ENCODE measurements around the gene KDM3B. TPM values are rescaled to one million over a fixed set of nuclear protein-coding genes. Genes with fewer than 3 reads are reported as not detected.

KDM3B gene
- total and polyA plus RNA-seq, 2 donors, result 40.0 to 43.2 TPM

GRCh38 chr5:138340008-138340407, 12.5 kb upstream of the KDM3B start:
- Histone ChIP-seq H3K27me3 (ENCODE audit: control insufficient read depth in 2 of 2, insufficient read depth in 1 of 2, low read length in 1 of 2) (no peaks in the 10 kb centered on the region), H3K9me3 (ENCODE audit: control insufficient read depth in 2 of 2, insufficient read depth in 1 of 2, low read length in 1 of 2) (peaks cover 0 to 4% of the 10 kb centered on the region in 2 donors), H3K4me1 (ENCODE audit: control insufficient read depth in 2 of 2, insufficient read depth in 2 of 2, low read length in 2 of 2) (peaks cover 26 to 42% of the 10 kb centered on the region in 2 donors), H3K4me3 (ENCODE audit: low read length in 2 of 2) (peak overlapping the region; percentile 72 to 75), H3K27ac (ENCODE audit: low read depth in 1 of 2, low read length in 1 of 2) (peak overlapping the region in 1 of 2 donors; percentile 43), H3K36me3 (ENCODE audit: control insufficient read depth in 2 of 2, insufficient read depth in 2 of 2, low read length in 1 of 2) (peaks cover 22 to 34% of the 10 kb centered on the region in 2 donors)
- no peak for DNase-seq (ENCODE audit: low read depth in 6 of 9, low spot score in 9 of 9)
- WGBS, result 94% methylated on average over 3 of the region's 3 CpGs

- Histone ChIP-seq H3K27me3 (ENCODE audit: control insufficient read depth in 2 of 2, insufficient read depth in 1 of 2, low read length in 1 of 2) (no peaks in the 10 kb centered on the region), H3K36me3 (ENCODE audit: control insufficient read depth in 2 of 2, insufficient read depth in 2 of 2, low read length in 1 of 2) (peaks cover 66 to 81% of the 10 kb centered on the region in 2 donors), H3K4me3 (ENCODE audit: low read length in 2 of 2) (no peak overlapping the region), H3K4me1 (ENCODE audit: control insufficient read depth in 2 of 2, insufficient read depth in 2 of 2, low read length in 2 of 2) (peaks cover 3% of the 10 kb centered on the region in 2 donors), H3K27ac (ENCODE audit: low read depth in 1 of 2, low read length in 1 of 2) (no peak overlapping the region), H3K9me3 (ENCODE audit: control insufficient read depth in 2 of 2, insufficient read depth in 1 of 2, low read length in 1 of 2) (no peaks in the 10 kb centered on the region)
- 98% methylated on average over 32 of the region's 32 CpGs for WGBS
- DNase-seq (ENCODE audit: low read depth in 6 of 9, low spot score in 9 of 9), result no peak
Observed at GRCh38 chr5:138344887-138345622, 7.4 kb upstream of the KDM3B start.

GRCh38 chr5:138346889-138347288, 5.6 kb upstream of the KDM3B start:
- Histone ChIP-seq H3K36me3 (ENCODE audit: control insufficient read depth in 2 of 2, insufficient read depth in 2 of 2, low read length in 1 of 2) (peaks cover 60 to 72% of the 10 kb centered on the region in 2 donors), H3K27me3 (ENCODE audit: control insufficient read depth in 2 of 2, insufficient read depth in 1 of 2, low read length in 1 of 2) (no peaks in the 10 kb centered on the region), H3K9me3 (ENCODE audit: control insufficient read depth in 2 of 2, insufficient read depth in 1 of 2, low read length in 1 of 2) (no peaks in the 10 kb centered on the region), H3K4me1 (ENCODE audit: control insufficient read depth in 2 of 2, insufficient read depth in 2 of 2, low read length in 2 of 2) (peaks cover 0 to 4% of the 10 kb centered on the region in 2 donors), H3K27ac (ENCODE audit: low read depth in 1 of 2, low read length in 1 of 2) (no peak overlapping the region), H3K4me3 (ENCODE audit: low read length in 2 of 2) (no peak overlapping the region)
- no peak for DNase-seq (ENCODE audit: low read depth in 6 of 9, low spot score in 9 of 9)
- WGBS, result 98% methylated on average over 14 of the region's 14 CpGs

- Histone ChIP-seq H3K36me3 (ENCODE audit: control insufficient read depth in 2 of 2, insufficient read depth in 2 of 2, low read length in 1 of 2) (peaks cover 45 to 47% of the 10 kb centered on the region in 2 donors), H3K27me3 (ENCODE audit: control insufficient read depth in 2 of 2, insufficient read depth in 1 of 2, low read length in 1 of 2) (no peaks in the 10 kb centered on the region), H3K27ac (ENCODE audit: low read depth in 1 of 2, low read length in 1 of 2) (peak overlapping the region; percentile 8 to 70), H3K9me3 (ENCODE audit: control insufficient read depth in 2 of 2, insufficient read depth in 1 of 2, low read length in 1 of 2) (peaks cover 2 to 4% of the 10 kb centered on the region in 2 donors), H3K4me1 (ENCODE audit: control insufficient read depth in 2 of 2, insufficient read depth in 2 of 2, low read length in 2 of 2) (peaks cover 7 to 13% of the 10 kb centered on the region in 2 donors), H3K4me3 (ENCODE audit: low read length in 2 of 2) (no peak overlapping the region)
- no peak for DNase-seq (ENCODE audit: low read depth in 6 of 9, low spot score in 9 of 9)
- 85% methylated on average over 1 of the region's 1 CpG for WGBS
Observed at GRCh38 chr5:138349852-138350562, 2.5 kb upstream of the KDM3B start.

GRCh38 chr5:138350563-138350890, 2.0 kb upstream of the KDM3B start:
- Histone ChIP-seq H3K4me3 (ENCODE audit: low read length in 2 of 2) (no peak overlapping the region), H3K9me3 (ENCODE audit: control insufficient read depth in 2 of 2, insufficient read depth in 1 of 2, low read length in 1 of 2) (peaks cover 2 to 4% of the 10 kb centered on the region in 2 donors), H3K27me3 (ENCODE audit: control insufficient read depth in 2 of 2, insufficient read depth in 1 of 2, low read length in 1 of 2) (no peaks in the 10 kb centered on the region), H3K36me3 (ENCODE audit: control insufficient read depth in 2 of 2, insufficient read depth in 2 of 2, low read length in 1 of 2) (peaks cover 39 to 42% of the 10 kb centered on the region in 2 donors), H3K27ac (ENCODE audit: low read depth in 1 of 2, low read length in 1 of 2) (peak overlapping the region; percentile 8 to 70), H3K4me1 (ENCODE audit: control insufficient read depth in 2 of 2, insufficient read depth in 2 of 2, low read length in 2 of 2) (peaks cover 11 to 13% of the 10 kb centered on the region in 2 donors)
- DNase-seq (ENCODE audit: low read depth in 6 of 9, low spot score in 9 of 9), result no peak

- H3K27ac ChIP-seq (ENCODE audit: low read depth in 1 of 2, low read length in 1 of 2), result no peak overlapping the region
- WGBS, result 100% methylated on average over 1 of the region's 1 CpG
- peaks cover 11 to 13% of the 10 kb centered on the region in 2 donors for H3K4me1 ChIP-seq (ENCODE audit: control insufficient read depth in 2 of 2, insufficient read depth in 2 of 2, low read length in 2 of 2)
Observed at GRCh38 chr5:138351056-138351455, 1.4 kb upstream of the KDM3B start.

GRCh38 chr5:138351517-138351916, 968 bp upstream of the KDM3B start:
- H3K9me3 ChIP-seq (ENCODE audit: control insufficient read depth in 2 of 2, insufficient read depth in 1 of 2, low read length in 1 of 2), result peaks cover 2 to 4% of the 10 kb centered on the region in 2 donors
- no peak overlapping the region for H3K4me3 ChIP-seq (ENCODE audit: low read length in 2 of 2)
- peaks cover 30 to 32% of the 10 kb centered on the region in 2 donors for H3K36me3 ChIP-seq (ENCODE audit: control insufficient read depth in 2 of 2, insufficient read depth in 2 of 2, low read length in 1 of 2)
- no peak overlapping the region for H3K27ac ChIP-seq (ENCODE audit: low read depth in 1 of 2, low read length in 1 of 2)
- H3K4me1 ChIP-seq (ENCODE audit: control insufficient read depth in 2 of 2, insufficient read depth in 2 of 2, low read length in 2 of 2), result peaks cover 11 to 13% of the 10 kb centered on the region in 2 donors
- no peak for DNase-seq (ENCODE audit: low read depth in 6 of 9, low spot score in 9 of 9)
- H3K27me3 ChIP-seq (ENCODE audit: control insufficient read depth in 2 of 2, insufficient read depth in 1 of 2, low read length in 1 of 2), result no peaks in the 10 kb centered on the region

More at GRCh38 chr5:138351056-138351455, 1.4 kb upstream of the KDM3B start:
- Histone ChIP-seq H3K4me3 (ENCODE audit: low read length in 2 of 2) (no peak overlapping the region), H3K27me3 (ENCODE audit: control insufficient read depth in 2 of 2, insufficient read depth in 1 of 2, low read length in 1 of 2) (no peaks in the 10 kb centered on the region), H3K36me3 (ENCODE audit: control insufficient read depth in 2 of 2, insufficient read depth in 2 of 2, low read length in 1 of 2) (peaks cover 34 to 37% of the 10 kb centered on the region in 2 donors), H3K9me3 (ENCODE audit: control insufficient read depth in 2 of 2, insufficient read depth in 1 of 2, low read length in 1 of 2) (peaks cover 2 to 4% of the 10 kb centered on the region in 2 donors)
- DNase-seq (ENCODE audit: low read depth in 6 of 9, low spot score in 9 of 9), result no peak

- Histone ChIP-seq H3K27me3 (ENCODE audit: control insufficient read depth in 2 of 2, insufficient read depth in 1 of 2, low read length in 1 of 2) (no peaks in the 10 kb centered on the region), H3K27ac (ENCODE audit: low read depth in 1 of 2, low read length in 1 of 2) (peak overlapping the region; percentile 97 to 99), H3K36me3 (ENCODE audit: control insufficient read depth in 2 of 2, insufficient read depth in 2 of 2, low read length in 1 of 2) (peaks cover 18 to 20% of the 10 kb centered on the region in 2 donors), H3K4me1 (ENCODE audit: control insufficient read depth in 2 of 2, insufficient read depth in 2 of 2, low read length in 2 of 2) (peaks cover 11 to 13% of the 10 kb centered on the region in 2 donors), H3K4me3 (ENCODE audit: low read length in 2 of 2) (peak overlapping the region; percentile 91 to 100), H3K9me3 (ENCODE audit: control insufficient read depth in 2 of 2, insufficient read depth in 1 of 2, low read length in 1 of 2) (peaks cover 2 to 4% of the 10 kb centered on the region in 2 donors)
- under 1% methylated on average over 88 of the region's 88 CpGs for WGBS
- DNase-seq (ENCODE audit: low read depth in 6 of 9, low spot score in 9 of 9), result peak in 7 of 9 donors; percentile 39 to 89 (median 70)
Observed at GRCh38 chr5:138352722-138353559, 456 bp downstream of the KDM3B start.

All from thymus (tissue), 11 donors.